Jurkat, Clone E6-1 (cell line): ENCODE data around the gene ELOVL2.
"Not testable (repeated sequence)": the region's sequence is repeated elsewhere in the genome, so short reads cannot be mapped to it uniquely, and the experiment has no call there.

ENCODE experiments used
- DNase-seq: peaks from one replicate; pipeline ENCODE4 v3.0.0-alpha.2; 2011; ENCODE audit warnings: low read depth, low spot score
- H3K4me3 ChIP-seq: 2 replicates; pipeline ENCODE4 v1.5.1; 2011; ENCODE audit warnings: mild to moderate bottlenecking, low read length, control low read depth, moderate library complexity

ELOVL2 gene

GRCh38 chr6:11027565-11028110, 16.5 kb downstream of the ELOVL2 start:
- no peak for DNase-seq
- H3K4me3 ChIP-seq, result no peak overlapping the region

- DNase-seq, result no peak
- no peak overlapping the region for H3K4me3 ChIP-seq
These were observed 18.0 kb downstream of the ELOVL2 start for GRCh38 chr6:11025921-11026635.

DNA sequence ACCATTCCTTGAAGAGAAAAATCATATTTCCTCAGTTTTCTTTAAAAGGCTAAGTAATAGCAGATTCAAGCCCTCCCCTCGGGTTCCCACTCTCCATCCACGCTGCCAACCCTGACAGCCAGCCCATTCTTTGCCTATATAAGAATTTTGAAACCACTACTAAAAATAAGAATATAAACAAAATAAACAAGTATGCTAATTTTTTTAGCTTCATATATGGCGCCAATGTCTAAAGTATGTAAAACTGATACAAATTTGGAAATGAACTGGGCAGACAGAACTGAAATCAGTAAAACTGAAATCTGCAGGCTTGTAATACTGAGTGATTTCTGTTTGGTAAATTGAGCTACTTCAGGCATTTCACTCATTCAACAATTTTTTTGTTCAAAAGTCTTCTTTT, 19.0 kb downstream of the ELOVL2 start:
- H3K4me3 ChIP-seq, result no peak overlapping the region

GRCh38 chr6:11023032-11023431, 21.1 kb downstream of the ELOVL2 start:
- DNase-seq, result no peak

More for the DNA sequence above, 19.0 kb downstream of the ELOVL2 start:
- no peak for DNase-seq

DNA sequence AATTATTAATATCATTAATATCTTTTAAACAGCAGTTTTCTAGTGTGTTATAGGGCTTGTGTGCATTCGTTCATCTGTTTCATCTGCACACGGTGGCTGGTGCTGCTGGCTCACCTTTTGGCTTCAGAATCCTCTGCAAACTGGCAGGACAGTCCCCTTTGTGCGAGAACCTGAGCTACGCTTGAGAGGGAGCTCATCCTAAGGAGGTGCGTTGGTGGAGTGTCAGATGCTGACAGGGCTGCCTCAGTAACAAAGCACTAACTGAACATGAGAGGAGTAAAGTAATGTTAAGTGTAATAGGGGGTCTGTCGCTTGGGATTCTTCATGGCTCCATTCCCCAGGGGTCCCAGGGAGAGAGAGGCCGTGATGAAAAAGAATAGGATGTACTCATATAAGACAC, 22.4 kb downstream of the ELOVL2 start:
- H3K4me3 ChIP-seq, result no peak overlapping the region
- no peak for DNase-seq

More at GRCh38 chr6:11023032-11023431, 21.1 kb downstream of the ELOVL2 start:
- H3K4me3 ChIP-seq, result no peak overlapping the region

DNA sequence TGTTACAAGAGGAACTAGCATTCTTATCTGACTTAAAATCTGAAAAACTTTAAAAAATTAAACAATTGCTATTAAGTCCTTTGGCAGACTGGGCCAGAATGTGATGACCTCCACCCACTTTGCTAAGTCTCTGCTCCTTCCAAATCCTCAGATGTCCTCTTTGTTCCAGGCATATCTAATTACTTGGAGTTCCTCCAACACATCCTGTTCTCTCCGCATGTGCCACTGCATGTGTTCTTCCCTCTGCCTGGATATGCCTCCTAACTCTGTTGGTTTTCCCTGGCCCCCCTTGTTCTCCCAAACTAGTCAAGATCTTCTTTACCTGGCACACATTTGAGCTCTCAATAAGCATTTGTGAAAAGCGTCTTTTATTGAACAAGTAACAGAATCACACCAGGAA, 23.1 kb downstream of the ELOVL2 start:
- no peak overlapping the region for H3K4me3 ChIP-seq
- DNase-seq, result no peak

DNA sequence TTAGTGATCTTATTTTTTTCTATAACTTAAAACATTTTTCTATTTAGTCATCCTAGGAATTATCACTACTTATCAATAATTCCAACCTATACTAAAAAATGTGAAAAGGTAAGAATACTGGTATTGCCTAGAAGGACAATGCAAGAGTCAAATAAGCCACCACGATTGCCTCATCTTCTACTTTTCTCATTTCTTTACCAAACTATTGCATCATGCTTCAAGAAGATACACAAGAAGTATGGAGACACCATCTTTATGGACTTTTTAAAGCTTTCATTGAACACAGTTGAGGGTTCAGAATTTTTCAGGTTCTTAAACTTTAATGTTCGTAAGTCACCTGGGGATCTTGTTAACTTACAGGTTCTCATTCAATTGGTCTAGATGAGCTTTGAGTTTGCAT, 25.9 kb downstream of the ELOVL2 start:
- no peak for DNase-seq
- H3K4me3 ChIP-seq, result no peak overlapping the region

DNA sequence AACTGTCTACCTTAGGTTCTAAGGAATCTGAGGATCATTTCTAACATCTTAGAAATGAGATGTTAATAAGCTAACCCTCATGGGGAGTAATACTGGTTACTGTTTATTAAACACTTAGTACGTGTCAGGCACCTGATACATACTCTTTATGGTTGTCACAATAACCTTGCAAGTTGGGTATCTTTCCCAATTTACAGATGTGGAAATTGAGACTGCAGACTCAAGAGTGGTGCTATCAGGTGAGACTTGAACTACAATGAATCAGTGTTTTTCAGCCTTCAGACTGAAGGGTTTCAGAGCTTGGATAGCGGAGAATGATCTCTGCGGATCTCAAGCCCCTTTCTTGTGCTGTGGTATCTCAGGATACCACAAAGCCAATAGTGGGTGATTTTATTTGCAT, 27.0 kb downstream of the ELOVL2 start:
- H3K4me3 ChIP-seq, result no peak overlapping the region
- no peak for DNase-seq

DNA sequence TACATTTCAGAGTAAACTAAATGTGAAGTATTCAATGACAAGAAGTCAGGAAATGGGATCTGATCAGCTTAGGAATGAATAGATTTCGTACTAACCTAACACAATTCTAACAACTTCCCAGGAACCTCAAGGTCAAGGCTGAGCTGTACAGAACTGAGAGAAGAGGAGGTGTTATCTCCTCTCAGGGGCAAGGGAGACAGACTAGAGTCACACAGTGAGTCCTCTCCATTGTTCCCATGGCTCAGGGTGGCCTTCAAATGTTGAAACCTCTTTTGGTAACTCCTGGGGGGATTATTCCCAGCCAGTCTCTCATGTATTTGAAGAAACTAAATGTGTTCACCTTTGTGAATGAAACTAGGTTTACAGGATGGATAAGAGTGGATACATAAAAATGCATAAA, 27.7 kb downstream of the ELOVL2 start:
- DNase-seq, result no peak
- H3K4me3 ChIP-seq, result no peak overlapping the region

- no peak overlapping the region for H3K4me3 ChIP-seq
- DNase-seq, result no peak
These were observed 29.0 kb downstream of the ELOVL2 start for GRCh38 chr6:11015102-11015501.

- DNase-seq, result no peak
- no peak overlapping the region for H3K4me3 ChIP-seq
These were observed 30.4 kb downstream of the ELOVL2 start for GRCh38 chr6:11013721-11014070.

DNA sequence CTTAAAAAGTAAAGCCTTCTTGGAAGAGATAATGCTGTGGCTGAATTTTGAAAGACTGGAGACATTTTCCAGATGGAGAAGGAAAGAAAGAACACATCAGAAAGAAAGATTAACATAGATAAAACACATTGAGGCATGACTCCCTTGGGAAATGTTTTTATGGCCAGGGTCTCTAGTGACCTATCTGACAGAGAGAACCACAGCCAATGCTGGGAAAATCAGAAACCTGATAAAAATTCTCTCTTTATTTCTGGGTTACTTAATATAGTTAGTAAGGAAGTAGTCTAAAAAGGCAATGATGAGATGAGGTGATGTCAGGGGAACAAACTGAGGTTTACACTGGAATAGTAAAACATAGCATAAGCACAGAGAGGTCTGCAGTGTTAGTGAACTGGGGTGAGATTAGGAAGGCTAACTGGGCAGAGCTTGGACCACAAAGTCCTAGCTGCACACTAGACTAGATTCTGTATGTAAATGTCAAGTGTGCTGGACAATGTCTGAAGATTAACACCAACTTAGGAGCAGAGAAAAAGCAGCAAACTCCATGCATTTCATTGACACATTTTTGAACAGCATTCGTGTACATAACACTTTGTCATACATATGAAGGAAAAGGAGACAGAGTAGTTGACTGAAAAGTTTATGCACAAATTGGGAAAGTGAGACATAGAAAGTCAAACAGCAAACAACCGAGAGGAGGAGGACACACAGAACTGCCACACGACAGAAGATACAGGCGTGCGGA, 31.0 kb downstream of the ELOVL2 start:
- H3K4me3 ChIP-seq, result no peak overlapping the region

DNA sequence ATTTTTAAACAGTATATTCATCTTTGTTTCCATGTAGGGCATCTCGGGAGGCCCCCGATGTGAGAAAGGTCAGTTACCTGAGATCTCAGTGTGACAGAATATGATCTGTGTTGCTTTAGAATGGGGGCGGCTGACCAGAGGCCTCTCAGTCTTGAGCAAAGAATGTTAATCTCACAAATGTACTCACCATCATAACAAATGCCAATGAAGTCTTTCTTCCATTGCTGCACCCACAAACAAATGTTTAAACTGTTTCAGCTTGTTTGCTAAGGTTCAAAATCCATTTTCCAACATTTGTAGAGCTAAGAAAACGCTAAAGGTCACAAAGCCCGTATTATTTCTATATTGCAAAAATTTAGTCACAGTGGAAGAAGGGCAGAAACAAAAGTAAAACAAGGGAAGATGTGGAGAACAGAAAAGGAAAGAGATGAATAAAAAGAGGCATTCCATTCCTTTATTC, 31.8 kb downstream of the ELOVL2 start:
- no peak for DNase-seq
- H3K4me3 ChIP-seq, result no peak overlapping the region

More for the DNA sequence above, 31.0 kb downstream of the ELOVL2 start:
- DNase-seq, result no peak

DNA sequence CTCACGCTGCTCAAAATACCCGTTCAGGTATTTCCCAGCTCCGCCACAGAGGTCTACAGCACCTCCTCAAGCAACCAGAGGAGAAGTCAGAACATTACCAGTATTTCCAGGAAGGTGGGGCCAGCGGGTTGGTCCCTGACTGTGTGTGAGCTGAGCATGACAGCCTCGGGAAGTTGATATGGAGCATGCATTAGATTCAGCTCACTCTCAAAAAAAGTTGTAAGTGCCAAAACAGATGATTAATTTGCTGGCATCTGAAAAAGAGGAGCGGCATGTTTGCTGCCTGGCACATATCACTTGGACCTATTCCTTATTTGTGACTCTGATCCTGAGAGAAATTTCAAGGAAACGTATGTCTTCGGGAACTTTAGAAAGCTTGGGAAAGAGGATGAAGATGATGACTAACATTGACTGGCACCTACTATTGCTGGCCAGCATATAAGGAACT, 32.3 kb downstream of the ELOVL2 start:
- no peak overlapping the region for H3K4me3 ChIP-seq
- no peak for DNase-seq

- H3K4me3 ChIP-seq, result no peak overlapping the region
- no peak for DNase-seq
These were observed 34.8 kb downstream of the ELOVL2 start for GRCh38 chr6:11009353-11009752.

- no peak overlapping the region for H3K4me3 ChIP-seq
- DNase-seq, result no peak
These were observed 35.3 kb downstream of the ELOVL2 start for GRCh38 chr6:11008821-11009220.

DNA sequence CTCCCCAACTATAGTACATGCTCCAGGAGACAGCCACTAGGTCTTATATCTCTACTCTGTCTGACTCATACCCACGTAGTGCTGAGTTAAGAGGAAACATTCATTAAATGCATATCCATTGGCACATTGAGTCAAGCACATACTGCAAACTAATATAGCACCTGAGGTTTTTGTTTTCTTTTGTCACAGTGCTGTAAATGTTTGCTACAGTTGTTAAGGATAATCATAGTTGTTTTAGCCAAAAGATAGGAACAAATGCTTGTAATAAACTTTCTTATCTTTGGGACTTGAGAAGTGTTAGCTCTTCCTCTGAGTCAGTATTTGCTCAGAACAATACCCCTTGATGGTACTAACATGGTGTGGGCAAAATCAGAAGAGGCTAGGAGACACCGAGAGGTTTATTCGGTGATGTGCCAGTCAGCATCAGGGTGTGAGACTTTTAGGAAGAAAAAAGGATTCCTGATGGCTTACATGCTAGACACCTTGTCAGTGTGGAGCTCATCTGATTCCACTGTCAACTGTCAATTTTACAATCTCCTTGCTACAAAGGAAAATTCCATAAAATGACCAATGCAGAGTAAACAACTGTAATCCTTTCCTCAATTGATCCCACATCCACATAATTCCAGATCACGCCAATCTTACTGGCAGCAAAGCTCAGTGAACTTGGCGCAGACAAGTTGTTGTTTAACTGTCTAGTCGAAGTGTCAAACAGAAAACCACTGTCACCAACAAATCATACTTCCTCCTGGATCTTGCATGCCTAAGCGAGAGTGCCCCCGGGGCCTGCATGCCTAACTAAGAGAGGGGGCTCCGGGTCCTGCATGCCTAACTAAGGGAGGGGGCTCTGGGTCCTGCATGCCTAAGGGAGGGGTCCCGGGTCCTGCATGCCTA, 36.1 kb downstream of the ELOVL2 start:
- H3K4me3 ChIP-seq, result no peak overlapping the region
- DNase-seq, result no peak

GRCh38 chr6:11006061-11006460, 38.0 kb downstream of the ELOVL2 start:
- no peak overlapping the region for H3K4me3 ChIP-seq
- no peak for DNase-seq

DNA sequence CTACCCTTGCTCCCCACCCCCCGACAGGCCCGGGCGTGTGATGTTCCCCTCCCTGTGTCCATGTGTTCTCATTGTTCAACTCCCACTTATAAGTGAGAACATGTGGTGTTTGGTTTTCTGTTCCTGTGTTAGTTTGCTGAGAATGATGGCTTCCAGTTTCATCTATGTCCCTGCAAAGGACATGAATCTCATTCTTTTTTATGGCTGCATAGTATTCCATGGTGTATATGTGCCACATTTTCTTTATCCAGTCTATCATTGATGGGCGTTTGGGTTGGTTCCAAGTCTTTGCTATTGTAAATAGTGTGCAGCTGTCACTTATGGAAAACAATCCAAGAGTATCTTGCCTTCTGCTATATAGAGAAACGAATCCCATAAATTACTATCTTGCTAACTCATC, 40.8 kb downstream of the ELOVL2 start:
- not testable (repeated sequence) for DNase-seq, H3K4me3 ChIP-seq
